ENCODE measurements around the gene TARS2. TPM values are rescaled to one million over a fixed set of nuclear protein-coding genes. Genes with fewer than 3 reads are reported as not detected.

Gene TARS2
- total RNA-seq, 1 experiment from 2014 or later: 40.4 TPM

GRCh38 chr1:150553392-150554085, 66.3 kb downstream of the TARS2 start:
- DNase-seq (ENCODE audit: extremely low read depth, low read depth): no peak

DNA sequence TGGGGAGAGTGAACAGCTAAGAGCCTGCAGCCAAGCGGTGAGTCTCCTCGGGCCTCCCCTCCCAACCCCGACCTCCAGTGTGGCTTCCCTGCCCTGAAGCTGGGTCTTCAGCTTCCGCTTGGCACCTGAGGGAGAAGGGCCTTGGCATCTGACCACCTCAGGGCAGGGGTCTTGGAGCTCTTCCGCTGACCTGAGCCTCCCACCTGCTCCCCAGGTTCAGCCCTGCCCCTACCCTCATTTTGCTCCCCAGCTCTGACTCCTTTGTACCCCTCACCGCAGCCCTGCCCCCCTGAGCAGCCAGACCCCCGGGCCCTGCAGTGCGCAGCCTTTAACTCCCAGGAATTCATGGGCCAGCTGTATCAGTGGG, 66.8 kb downstream of the TARS2 start:
- DNase-seq (ENCODE audit: extremely low read depth, low read depth): no peak

DNA sequence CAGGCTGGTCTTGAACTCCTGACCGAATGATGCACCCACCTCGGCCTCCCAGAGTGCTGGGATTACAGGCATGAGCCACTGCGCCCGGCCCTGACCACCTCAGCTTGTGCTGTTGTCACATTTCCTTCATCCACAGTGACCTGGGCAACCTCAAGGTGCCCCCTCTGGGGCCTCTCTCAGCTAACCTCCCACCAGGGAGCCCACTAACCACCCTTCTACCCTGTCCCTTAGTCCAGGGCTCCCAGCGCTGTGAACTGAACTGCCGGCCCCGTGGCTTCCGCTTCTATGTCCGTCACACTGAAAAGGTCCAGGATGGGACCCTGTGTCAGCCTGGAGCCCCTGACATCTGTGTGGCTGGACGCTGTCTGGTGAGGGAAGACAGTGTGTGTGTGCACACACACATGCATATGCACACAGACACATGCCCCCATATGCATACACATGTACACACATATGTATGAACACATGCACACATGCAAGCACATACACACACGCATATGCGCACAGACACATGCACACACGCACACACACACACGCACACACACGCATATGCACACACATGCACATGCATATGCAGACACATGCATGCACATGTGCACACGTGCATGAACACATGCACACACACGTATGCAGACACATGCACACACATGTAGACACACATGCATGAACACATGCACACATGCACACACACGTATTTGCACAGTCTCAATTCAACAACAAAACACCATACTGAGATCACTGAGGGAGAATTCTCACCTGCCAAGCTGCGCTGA, 68.2 kb downstream of the TARS2 start:
- DNase-seq (ENCODE audit: extremely low read depth, low read depth): no peak

DNA sequence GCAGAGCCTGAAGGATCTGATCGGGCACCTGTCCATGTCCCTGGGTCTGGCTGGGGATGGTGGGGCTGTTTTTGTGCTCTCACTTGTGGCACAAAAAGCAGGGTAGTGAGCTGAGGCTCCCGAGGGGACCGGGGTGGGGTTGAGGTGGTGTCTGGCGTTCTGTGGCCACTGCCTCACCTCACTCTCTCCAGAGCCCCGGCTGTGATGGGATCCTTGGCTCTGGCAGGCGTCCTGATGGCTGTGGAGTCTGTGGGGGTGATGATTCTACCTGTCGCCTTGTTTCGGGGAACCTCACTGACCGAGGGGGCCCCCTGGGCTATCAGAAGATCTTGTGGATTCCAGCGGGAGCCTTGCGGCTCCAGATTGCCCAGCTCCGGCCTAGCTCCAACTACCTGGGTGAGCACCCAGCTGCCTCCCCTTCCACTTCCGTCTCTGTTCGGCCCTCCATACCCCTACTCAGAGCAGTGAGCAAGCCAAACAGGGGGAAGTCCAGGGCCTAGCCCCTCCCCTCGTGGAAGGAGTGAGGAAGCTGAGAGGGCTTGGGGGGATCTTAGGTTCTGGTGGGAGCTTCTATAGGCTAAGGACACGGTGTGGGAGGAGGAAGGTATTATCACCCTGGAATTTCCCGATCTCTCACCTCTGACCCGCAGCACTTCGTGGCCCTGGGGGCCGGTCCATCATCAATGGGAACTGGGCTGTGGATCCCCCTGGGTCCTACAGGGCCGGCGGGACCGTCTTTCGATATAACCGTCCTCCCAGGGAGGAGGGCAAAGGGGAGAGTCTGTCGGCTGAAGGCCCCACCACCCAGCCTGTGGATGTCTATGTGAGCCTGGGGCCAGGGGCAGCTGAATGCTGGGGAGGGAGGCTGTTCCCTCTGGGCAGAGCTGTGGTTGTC, 69.0 kb downstream of the TARS2 start:
- DNase-seq (ENCODE audit: extremely low read depth, low read depth): no peak

GRCh38 chr1:150557065-150557600, 69.9 kb downstream of the TARS2 start:
- no peak for DNase-seq (ENCODE audit: extremely low read depth, low read depth)

Small RNA genes within 50 kb of the gene (small RNA-seq; reads per million reads assigned to genes)
- 0 reads per million in 2 experiments for gene MIR4257

Other genes starting within 250 kb of the TARS2 start
- not detected in 2 replicates for gene CA14, start 229.6 kb upstream of the TARS2 start, total RNA-seq (2014; rRNA removed; shearing (Covaris generic))
- 123 and 135 TPM in 2 replicates for gene APH1A, start 218.4 kb upstream of the TARS2 start, total RNA-seq (2014; rRNA removed; shearing (Covaris generic))
- 3.6 TPM in 1 of 2 replicates, not detected in the other for gene C1orf54, start 214.6 kb upstream of the TARS2 start, total RNA-seq (2014; rRNA removed; shearing (Covaris generic))
- gene CIART, start 204.9 kb upstream of the TARS2 start, total RNA-seq (2014; rRNA removed; shearing (Covaris generic)): 1.1 and 1.4 TPM in 2 replicates
- gene MRPS21, start 193.6 kb upstream of the TARS2 start, total RNA-seq (2014; rRNA removed; shearing (Covaris generic)): 102 and 112 TPM in 2 replicates
- gene PRPF3, start 165.9 kb upstream of the TARS2 start, total RNA-seq (2014; rRNA removed; shearing (Covaris generic)): 76.5 and 89.8 TPM in 2 replicates
- gene RPRD2, start 123.3 kb upstream of the TARS2 start, total RNA-seq (2014; rRNA removed; shearing (Covaris generic)): 21.8 and 23.0 TPM in 2 replicates
- 11.7 and 12.0 TPM in 2 replicates for gene ECM1, start 20.7 kb downstream of the TARS2 start, total RNA-seq (2014; rRNA removed; shearing (Covaris generic))
- gene FALEC, start 28.3 kb downstream of the TARS2 start, total RNA-seq (2014; rRNA removed; shearing (Covaris generic)): not detected in 2 replicates
- 5.7 and 5.8 TPM in 2 replicates for gene ADAMTSL4, start 62.0 kb downstream of the TARS2 start, total RNA-seq (2014; rRNA removed; shearing (Covaris generic))
- gene MCL1, start 92.2 kb downstream of the TARS2 start, total RNA-seq (2014; rRNA removed; shearing (Covaris generic)): 489 and 574 TPM in 2 replicates
- 123 and 128 TPM in 2 replicates for gene ENSA, start 142.2 kb downstream of the TARS2 start, total RNA-seq (2014; rRNA removed; shearing (Covaris generic))
- 15.0 and 19.1 TPM in 2 replicates for gene GOLPH3L, start 209.7 kb downstream of the TARS2 start, total RNA-seq (2014; rRNA removed; shearing (Covaris generic))
- gene HORMAD1, start 233.5 kb downstream of the TARS2 start, total RNA-seq (2014; rRNA removed; shearing (Covaris generic)): 10.2 and 14.6 TPM in 2 replicates

All from NCI-H460 (cell line).